DMS79 treated with DMSO at 0.1 percent for 48 hours (cell line): ENCODE results near the gene GLMN.
"Not testable (repeated sequence)": the region's sequence is repeated elsewhere in the genome, so short reads cannot be mapped to it uniquely, and the experiment has no call there.

Experiments
- DNase-seq: peaks from one replicate; lab custom pipeline; 2025; lab: John Stamatoyannopoulos, UW

Gene GLMN

GRCh38 chr1:92299477-92300150 lies 827 bp upstream of the GLMN start:
- DNase-seq = no peak

- no peak for DNase-seq
Measured at GRCh38 chr1:92298213-92298572, 594 bp downstream of the GLMN start.

DNA sequence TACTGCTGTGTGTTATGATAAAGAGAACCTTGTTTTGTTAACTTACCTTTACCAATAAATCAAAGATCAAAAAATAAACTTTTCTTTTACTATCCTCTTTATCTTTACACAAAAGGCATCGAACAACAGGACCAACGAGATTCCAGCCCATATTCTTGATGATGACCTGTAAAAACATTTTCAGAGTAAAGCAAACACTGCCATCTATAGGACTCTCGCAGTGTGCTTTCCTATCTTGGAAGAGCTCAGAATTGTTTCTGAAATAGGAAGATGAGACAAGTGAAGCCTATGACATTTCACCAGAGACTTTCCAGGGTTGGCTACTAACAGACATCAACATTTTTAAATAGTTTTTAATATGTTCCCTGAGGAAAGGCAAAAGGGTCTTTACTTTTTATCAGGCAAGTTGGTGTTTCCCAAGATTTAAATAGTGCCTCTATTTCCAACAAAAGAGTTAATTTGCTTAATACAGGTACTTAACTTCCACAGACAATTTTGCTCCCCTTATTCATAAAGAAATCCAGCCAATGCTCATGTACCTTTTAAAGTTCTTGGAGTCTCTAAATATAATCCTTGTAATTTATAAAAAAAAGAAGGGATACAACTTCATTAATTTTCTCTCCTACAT lies 7.3 kb downstream of the GLMN start:
- DNase-seq = no peak

GRCh38 chr1:92281411-92281810 lies 17.4 kb downstream of the GLMN start:
- not testable (repeated sequence) for DNase-seq

DNA sequence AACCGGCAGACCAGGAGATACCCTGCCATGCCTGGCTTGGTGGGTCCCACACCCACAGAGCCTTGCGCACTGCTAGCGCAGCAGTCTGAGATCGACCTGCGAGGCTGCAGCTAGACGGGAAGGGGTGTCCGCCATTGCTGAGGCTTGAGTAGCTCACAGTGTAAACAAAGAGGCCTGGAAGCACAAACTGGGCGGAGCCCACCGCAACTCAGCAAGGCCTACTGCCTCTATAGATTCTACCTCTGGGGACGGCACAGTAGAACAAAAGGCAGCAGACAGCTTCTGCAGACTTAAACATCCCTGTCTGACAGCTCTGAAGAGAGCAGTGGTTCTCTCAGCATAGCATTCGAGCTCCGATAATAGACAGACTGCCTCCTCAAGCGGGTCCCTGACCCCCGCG lies 19.0 kb downstream of the GLMN start:
- not testable (repeated sequence) for DNase-seq

GRCh38 chr1:92277105-92277723 lies 21.6 kb downstream of the GLMN start:
- no peak for DNase-seq

DNA sequence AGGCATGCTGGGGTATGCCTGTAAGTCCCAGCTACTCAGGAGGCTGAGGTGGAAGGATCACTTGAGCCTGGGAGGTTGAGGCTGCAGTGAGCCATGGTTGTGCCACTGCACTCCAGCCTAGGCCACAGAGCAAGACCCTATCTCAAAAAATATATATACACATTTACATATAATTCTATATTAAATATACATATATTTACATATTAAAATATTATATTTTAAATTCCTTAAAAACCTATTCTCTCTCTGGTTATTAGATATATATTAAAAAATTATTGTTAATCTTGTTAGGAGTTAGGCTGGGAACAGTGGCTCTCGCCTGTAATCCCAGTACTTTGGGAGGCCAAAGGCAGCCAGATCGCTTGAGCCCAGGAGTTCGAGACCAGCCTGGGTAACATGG lies 22.7 kb downstream of the GLMN start:
- DNase-seq = no peak

DNA sequence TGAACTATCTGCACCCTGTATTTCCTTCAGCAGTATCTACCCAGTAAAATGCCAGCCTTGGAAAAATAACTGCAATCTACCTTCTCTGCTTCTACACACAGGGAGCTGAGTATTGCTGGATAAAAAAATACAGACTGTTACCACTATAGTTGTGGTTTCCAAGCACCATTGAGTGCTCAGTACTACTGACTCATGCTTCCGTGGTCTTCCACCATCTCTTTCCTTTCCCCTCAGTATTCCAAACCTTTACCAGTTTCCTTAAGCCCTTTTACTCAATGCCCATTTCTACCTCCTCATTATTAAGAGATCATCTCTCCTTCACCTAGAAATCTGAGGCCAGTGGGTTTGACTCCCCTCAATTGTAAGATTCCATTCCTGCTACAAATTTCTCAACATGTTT lies 23.8 kb downstream of the GLMN start:
- no peak for DNase-seq

- no peak for DNase-seq
Measured at GRCh38 chr1:92273039-92273438, 25.7 kb downstream of the GLMN start.

DNA sequence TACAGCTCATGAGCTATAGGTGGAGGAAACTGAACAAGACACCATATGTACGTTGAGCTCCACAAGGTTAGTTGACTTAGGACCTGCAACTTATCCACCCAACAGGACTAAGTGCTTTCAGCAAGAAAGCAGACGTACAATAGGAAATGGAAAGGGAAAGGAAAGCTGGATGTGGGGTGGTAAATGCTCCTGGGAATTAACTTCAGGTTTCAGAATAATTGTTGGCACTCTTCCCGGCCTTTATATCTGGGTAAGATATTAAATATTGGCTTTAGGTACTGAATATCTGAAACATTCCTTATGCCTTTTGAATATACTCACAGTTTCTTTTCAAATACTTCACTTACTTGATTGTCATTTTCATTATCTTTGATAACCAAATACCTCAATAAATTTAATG lies 36.3 kb downstream of the GLMN start:
- DNase-seq = no peak

- DNase-seq = no peak
Measured at GRCh38 chr1:92259350-92259749, 39.4 kb downstream of the GLMN start.

DNA sequence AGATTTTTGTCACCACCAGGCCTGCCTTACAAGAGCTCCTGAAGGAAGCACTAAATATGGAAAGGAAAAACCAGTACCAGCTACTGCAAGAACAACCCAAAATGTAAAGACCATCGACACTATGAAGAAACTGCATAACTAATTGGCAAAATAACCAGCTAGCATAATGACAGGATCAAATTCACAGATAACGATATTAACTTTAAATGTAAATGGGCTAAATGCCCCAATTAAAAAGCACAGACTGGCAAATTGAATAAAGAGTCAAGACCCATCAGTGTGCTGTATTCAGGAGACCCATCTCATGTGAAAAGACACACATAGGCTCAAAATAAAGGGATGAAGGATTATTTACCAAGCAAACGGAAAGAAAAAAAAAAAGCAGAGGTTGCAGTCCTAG lies 44.1 kb downstream of the GLMN start:
- DNase-seq = not testable (repeated sequence)

DNA sequence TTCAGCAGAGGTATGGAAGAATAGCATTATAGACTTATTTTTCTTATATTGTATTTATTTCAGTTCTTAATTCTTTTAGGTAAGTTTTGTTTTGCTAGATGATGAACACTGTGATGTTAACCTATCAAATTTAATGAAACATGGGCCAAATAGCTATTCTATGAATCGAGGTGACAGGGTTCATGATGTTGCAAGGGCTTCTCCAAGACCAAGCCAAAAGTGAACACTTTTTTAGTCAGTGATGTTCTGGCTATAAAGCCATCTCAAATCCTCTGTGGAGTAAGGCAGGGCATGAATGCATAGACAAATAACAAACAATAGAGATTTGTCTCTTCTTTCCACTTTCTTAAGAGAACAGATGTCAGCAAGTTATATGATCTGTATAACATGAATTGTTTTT lies 54.4 kb downstream of the GLMN start:
- DNase-seq = no peak

- DNase-seq = no peak
Measured at GRCh38 chr1:92240034-92240433, 58.8 kb downstream of the GLMN start.

- DNase-seq = no peak
Measured at GRCh38 chr1:92230736-92231135, 68.1 kb downstream of the GLMN start.

- no peak for DNase-seq
Measured at GRCh38 chr1:92228401-92228800, 70.4 kb downstream of the GLMN start.

DNA sequence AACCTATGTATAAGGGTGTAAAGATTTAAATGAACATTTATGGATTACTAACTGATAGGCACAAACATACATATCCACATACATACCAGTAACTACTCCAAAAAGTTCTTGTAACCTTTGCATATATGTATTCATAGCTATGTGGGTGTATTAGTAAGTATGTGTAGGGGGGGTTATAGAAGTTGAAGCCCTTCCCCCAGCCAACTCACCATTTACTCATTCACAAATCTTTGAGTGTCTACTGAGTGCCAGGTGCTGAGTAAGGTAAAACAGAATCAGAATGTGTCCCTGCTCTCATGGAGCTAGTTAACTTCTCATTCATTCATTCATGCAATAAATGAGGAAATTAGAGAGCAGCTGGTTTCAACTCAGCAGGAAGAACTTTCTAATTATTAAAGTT lies 79.8 kb downstream of the GLMN start:
- no peak for DNase-seq

- no peak for DNase-seq
Measured at GRCh38 chr1:92218559-92218958, 80.2 kb downstream of the GLMN start.

DNA sequence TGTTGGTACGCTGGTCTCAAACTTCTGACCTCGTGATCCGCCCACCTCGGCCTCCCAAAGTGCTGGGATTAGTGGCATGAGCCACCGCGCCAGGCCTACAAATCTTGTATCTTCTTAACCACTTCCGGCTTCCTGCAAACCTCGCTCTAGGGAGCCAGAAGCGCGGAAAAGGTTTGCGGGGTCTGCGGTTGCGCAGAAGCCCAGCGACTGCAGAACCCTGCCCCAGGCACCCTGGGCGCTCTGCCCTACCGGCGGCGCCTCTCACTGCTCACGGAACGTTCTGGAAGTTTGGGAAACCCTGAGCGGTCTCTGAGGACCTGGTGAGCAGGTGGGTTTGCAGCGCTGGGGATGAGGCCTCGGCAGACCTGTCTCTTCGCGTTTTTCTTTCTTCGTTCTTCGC lies 81.1 kb downstream of the GLMN start, which contains the start of gene C1orf146:
Gene C1orf146, plus strand, starts transcription at position 195 of the 400 bp plus-strand sequence. CDS start 13,506 bp downstream, outside the sequence.
- DNase-seq = no peak

DNA sequence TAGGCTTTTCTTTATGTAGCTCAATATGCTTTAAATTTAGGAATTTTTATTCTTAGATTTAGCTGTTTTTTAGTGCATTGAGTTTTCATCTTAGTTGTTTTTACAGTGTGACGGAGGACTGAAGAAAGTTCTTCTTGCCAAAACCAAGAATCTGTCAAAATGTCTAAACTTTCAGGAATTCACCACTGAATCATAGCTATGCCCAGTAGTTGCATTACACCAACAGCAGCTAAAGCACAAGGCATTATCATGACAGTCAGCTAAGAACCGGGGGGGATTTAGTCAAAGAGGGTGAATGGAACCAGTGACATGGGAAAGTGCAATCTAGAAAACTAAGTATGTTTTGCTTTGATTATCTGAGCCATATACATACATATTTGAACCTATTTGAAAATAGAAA lies 87.6 kb downstream of the GLMN start:
- no peak for DNase-seq

- DNase-seq = no peak
Measured at GRCh38 chr1:92210701-92211100, 88.1 kb downstream of the GLMN start.

- DNase-seq = no peak
Measured at GRCh38 chr1:92203105-92203504, 95.7 kb downstream of the GLMN start.

- DNase-seq = no peak
Measured at GRCh38 chr1:92201973-92202372, 96.8 kb downstream of the GLMN start.
